Measurements from ENCODE around the gene SNCA.

DNA sequence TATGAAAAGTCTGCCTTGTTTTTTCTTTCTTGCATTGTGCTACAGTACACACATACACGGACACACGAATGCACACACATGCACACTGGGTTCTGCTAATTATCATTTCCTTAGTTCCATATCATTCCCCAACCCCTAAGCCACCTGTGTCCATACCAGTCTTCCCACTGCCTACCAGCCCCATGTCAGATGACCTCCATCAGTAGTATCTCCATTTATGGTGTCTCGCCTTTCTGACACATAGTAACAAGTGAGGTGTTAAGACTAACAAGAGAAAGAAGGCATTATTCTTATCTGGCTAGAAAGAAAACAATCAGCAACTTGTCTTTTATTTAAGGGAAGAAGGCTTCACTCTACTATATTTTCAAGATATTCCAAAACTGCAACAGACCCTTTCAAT lies 67.1 kb downstream of the SNCA start:
- TF ChIP-seq, protein P1, sequence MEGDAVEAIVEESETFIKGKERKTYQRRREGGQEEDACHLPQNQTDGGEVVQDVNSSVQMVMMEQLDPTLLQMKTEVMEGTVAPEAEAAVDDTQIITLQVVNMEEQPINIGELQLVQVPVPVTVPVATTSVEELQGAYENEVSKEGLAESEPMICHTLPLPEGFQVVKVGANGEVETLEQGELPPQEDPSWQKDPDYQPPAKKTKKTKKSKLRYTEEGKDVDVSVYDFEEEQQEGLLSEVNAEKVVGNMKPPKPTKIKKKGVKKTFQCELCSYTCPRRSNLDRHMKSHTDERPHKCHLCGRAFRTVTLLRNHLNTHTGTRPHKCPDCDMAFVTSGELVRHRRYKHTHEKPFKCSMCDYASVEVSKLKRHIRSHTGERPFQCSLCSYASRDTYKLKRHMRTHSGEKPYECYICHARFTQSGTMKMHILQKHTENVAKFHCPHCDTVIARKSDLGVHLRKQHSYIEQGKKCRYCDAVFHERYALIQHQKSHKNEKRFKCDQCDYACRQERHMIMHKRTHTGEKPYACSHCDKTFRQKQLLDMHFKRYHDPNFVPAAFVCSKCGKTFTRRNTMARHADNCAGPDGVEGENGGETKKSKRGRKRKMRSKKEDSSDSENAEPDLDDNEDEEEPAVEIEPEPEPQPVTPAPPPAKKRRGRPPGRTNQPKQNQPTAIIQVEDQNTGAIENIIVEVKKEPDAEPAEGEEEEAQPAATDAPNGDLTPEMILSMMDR (IDR thresholded peaks at IDR 0.05) = no peak
- TF ChIP-seq POLR2A (IDR thresholded peaks at IDR 0.05) = no peak
